Epithelial cell of proximal tubule (primary cell): ENCODE measurements around the gene MAP3K9. TPM values are rescaled to one million over a fixed set of nuclear protein-coding genes. Genes with fewer than 3 reads are reported as not detected.

ENCODE experiments used
- DNase-seq: peaks from one replicate; pipeline ENCODE4 v3.0.0-alpha.2; 2011; ENCODE audit warnings: low read depth
- H3K4me3 ChIP-seq: 2 replicates; pipeline ENCODE4 v1.5.1; 2011; ENCODE audit warnings: low read depth, mild to moderate bottlenecking, low read length
- total RNA-seq: library from RNA; depleted of rRNA; stranded (reverse); fragments of >200 nt; gene quantifications from 2 replicates; pipeline ENCODE4 v1.2.3, GENCODE V29; 2015
- TF ChIP-seq, protein P1 (sequence below): conservative IDR thresholded peaks from 2 replicates; pipeline ENCODE4 v1.5.1; 2012; ENCODE audit warnings: low read depth, mild to moderate bottlenecking, low read length

MAP3K9 gene
- total RNA-seq, 1 donor from 2014 or later = 16.7 TPM

- TF ChIP-seq, protein P1, sequence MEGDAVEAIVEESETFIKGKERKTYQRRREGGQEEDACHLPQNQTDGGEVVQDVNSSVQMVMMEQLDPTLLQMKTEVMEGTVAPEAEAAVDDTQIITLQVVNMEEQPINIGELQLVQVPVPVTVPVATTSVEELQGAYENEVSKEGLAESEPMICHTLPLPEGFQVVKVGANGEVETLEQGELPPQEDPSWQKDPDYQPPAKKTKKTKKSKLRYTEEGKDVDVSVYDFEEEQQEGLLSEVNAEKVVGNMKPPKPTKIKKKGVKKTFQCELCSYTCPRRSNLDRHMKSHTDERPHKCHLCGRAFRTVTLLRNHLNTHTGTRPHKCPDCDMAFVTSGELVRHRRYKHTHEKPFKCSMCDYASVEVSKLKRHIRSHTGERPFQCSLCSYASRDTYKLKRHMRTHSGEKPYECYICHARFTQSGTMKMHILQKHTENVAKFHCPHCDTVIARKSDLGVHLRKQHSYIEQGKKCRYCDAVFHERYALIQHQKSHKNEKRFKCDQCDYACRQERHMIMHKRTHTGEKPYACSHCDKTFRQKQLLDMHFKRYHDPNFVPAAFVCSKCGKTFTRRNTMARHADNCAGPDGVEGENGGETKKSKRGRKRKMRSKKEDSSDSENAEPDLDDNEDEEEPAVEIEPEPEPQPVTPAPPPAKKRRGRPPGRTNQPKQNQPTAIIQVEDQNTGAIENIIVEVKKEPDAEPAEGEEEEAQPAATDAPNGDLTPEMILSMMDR = no peak
- H3K4me3 ChIP-seq = no peak overlapping the region
- no peak for DNase-seq
Measured at GRCh38 chr14:70685474-70686197, 123.7 kb downstream of the MAP3K9 start.

GRCh38 chr14:70683983-70684382, 125.3 kb downstream of the MAP3K9 start:
- no peak for DNase-seq
- TF ChIP-seq, protein P1 = no peak

GRCh38 chr14:70680748-70681147, 128.6 kb downstream of the MAP3K9 start:
- no peak for DNase-seq
- no peak overlapping the region for H3K4me3 ChIP-seq
- TF ChIP-seq, protein P1 = no peak

More at GRCh38 chr14:70683983-70684382, 125.3 kb downstream of the MAP3K9 start:
- no peak overlapping the region for H3K4me3 ChIP-seq

DNA sequence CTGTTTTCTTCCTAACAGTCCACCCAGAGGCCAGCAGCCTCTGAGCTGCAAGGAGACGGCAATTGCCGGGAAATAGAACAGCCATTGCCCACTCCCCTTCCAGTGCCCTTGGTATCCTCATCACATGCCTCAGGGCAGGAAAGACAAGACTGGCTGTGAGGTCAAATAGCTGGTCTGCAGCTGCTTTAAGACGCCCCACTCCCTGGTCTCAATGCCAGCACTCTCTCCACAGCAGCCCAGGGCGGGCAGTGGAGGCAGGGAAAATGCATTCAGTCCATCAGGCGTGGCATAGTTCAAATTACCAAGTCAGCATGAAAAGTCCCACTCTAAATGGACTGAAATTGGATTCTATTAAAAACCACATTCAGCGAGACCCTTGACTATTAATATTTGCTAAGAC, 132.0 kb downstream of the MAP3K9 start:
- no peak for DNase-seq
- TF ChIP-seq, protein P1 = no peak
- H3K4me3 ChIP-seq = no peak overlapping the region

Other genes starting within 250 kb of the MAP3K9 start
- 29.0 and 29.2 TPM in 2 replicates for gene MED6, start 208.9 kb downstream of the MAP3K9 start, total RNA-seq
- 12.8 and 24.8 TPM in 2 replicates for gene TTC9, start 167.6 kb downstream of the MAP3K9 start, total RNA-seq
- 15.0 and 18.0 TPM in 2 replicates for gene PCNX1, start 97.9 kb upstream of the MAP3K9 start, total RNA-seq